Anterior cingulate cortex (tissue), 58 donors: ENCODE measurements around the gene ELP4.
"Not testable (repeated sequence)": the region's sequence is repeated elsewhere in the genome, so short reads cannot be mapped to it uniquely, and the experiment has no call there.

Experiments used
- DNase-seq, 58 donors: peaks; one replicate each; lab custom pipeline; 2025; lab: John Stamatoyannopoulos, UW

ELP4 gene

GRCh38 chr11:31692466-31692865 lies 182.9 kb downstream of the ELP4 start:
- no peak for DNase-seq

- DNase-seq, result not testable (repeated sequence)
Observed at GRCh38 chr11:31697049-31697448, 187.5 kb downstream of the ELP4 start.

- DNase-seq, result peak in 2 of 58 donors; percentile 18 to 31
Observed at GRCh38 chr11:31699066-31699465, 189.5 kb downstream of the ELP4 start.

- DNase-seq, result no peak
Observed at GRCh38 chr11:31702966-31703365, 193.4 kb downstream of the ELP4 start.

- DNase-seq, result no peak
Observed at GRCh38 chr11:31706357-31706756, 196.8 kb downstream of the ELP4 start.

- DNase-seq, result no peak
Observed at GRCh38 chr11:31711137-31711536, 201.6 kb downstream of the ELP4 start.

- DNase-seq, result no peak
Observed at GRCh38 chr11:31712851-31713250, 203.3 kb downstream of the ELP4 start.

GRCh38 chr11:31714840-31715239 lies 205.3 kb downstream of the ELP4 start:
- DNase-seq, result no peak

GRCh38 chr11:31720225-31720624 lies 210.7 kb downstream of the ELP4 start:
- DNase-seq, result no peak

GRCh38 chr11:31720671-31721365 lies 211.3 kb downstream of the ELP4 start:
- DNase-seq, result peak in 6 of 58 donors; percentile 1 to 55 (median 18)

- no peak for DNase-seq
Observed at GRCh38 chr11:31722754-31723153, 213.2 kb downstream of the ELP4 start.

GRCh38 chr11:31725176-31725575 lies 215.6 kb downstream of the ELP4 start:
- DNase-seq, result no peak

GRCh38 chr11:31728432-31728831 lies 218.9 kb downstream of the ELP4 start:
- DNase-seq, result no peak

- DNase-seq, result no peak
Observed at GRCh38 chr11:31740131-31740530, 230.6 kb downstream of the ELP4 start.

- DNase-seq, result not testable (repeated sequence)
Observed at GRCh38 chr11:31740731-31741368, 231.3 kb downstream of the ELP4 start.

- DNase-seq, result no peak
Observed at GRCh38 chr11:31747581-31747980, 238.0 kb downstream of the ELP4 start.

- DNase-seq, result peak in 2 of 58 donors; percentile 4 to 30
Observed at GRCh38 chr11:31757260-31757835, 247.8 kb downstream of the ELP4 start.

- DNase-seq, result peak in 1 of 58 donors; percentile 1
Observed at GRCh38 chr11:31761636-31762035, 252.1 kb downstream of the ELP4 start.

GRCh38 chr11:31763296-31763695 lies 253.7 kb downstream of the ELP4 start:
- peak in 1 of 58 donors; percentile 19 for DNase-seq

GRCh38 chr11:31764261-31764660 lies 254.7 kb downstream of the ELP4 start:
- DNase-seq, result no peak

GRCh38 chr11:31764766-31765165 lies 255.2 kb downstream of the ELP4 start:
- DNase-seq, result peak in 10 of 58 donors; percentile 12 to 55 (median 18)

- no peak for DNase-seq
Observed at GRCh38 chr11:31767066-31767465, 257.5 kb downstream of the ELP4 start.
